OCI-LY3 (cell line): ENCODE data around the gene ZNF786.

Experiments used
- CTCF ChIP-seq: fragments of 200-600, 300-600 bp; sonication (generic); IDR thresholded peaks from 2 replicates; pipeline ENCODE4 v1.5.1; 2014; ENCODE audit warnings: antibody characterized with exemption, low read length, low read depth
- EZH2phosphoT487 ChIP-seq: fragments of 200-600 bp; shearing (Covaris generic); IDR thresholded peaks from 2 replicates; pipeline ENCODE4 v1.6.1; 2018; ENCODE audit warnings: antibody characterized with exemption, mixed run types, low read depth

DNA sequence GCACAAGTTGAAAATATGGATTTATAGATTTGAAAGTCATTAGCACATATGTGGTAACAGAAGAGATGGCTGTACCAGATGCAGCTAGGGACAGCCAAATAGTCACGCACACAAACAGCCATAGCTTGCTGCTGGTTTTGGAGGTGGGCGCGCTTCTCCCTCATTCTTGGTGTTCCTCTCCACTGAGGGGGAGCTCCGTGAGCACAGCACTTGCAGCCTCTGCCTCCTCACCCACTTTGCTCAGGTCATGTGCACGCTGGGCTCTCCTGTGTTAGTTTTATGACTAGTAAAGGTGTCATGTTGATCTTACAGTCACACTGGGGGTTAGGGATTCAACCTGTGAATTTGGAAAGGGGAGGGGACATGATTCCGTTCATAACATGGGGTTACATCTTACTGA lies 8.5 kb upstream of the ZNF786 start:
- TF ChIP-seq CTCF (no peak), EZH2phosphoT487 (no peak)
